ENCODE data around the gene CHRD.

DNA sequence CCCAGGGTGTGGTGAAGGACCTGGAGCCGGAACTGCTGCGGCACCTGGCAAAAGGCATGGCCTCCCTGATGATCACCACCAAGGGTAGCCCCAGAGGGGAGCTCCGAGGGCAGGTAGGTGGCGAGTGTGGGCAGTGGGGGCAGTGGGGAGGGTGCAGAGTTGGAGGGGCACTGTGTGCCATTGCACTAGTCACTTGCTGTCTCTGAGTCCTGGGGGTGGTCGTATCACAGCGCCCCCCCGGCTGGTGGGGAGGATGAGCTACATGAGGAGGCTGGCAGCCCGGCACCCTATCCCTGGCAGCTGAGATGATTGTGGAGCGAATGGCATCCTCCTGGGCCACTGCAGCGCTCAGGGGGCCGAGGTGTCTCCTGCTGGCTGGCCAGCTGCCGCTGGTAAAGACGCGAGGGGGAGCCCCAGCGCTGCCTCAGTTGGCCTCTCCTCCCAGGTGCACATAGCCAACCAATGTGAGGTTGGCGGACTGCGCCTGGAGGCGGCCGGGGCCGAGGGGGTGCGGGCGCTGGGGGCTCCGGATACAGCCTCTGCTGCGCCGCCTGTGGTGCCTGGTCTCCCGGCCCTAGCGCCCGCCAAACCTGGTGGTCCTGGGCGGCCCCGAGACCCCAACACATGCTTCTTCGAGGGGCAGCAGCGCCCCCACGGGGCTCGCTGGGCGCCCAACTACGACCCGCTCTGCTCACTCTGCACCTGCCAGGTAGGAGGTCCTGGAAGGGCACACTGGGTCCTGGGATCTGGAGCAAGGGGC, 6.4 kb downstream of the CHRD start:
- TF ChIP-seq, protein P1, sequence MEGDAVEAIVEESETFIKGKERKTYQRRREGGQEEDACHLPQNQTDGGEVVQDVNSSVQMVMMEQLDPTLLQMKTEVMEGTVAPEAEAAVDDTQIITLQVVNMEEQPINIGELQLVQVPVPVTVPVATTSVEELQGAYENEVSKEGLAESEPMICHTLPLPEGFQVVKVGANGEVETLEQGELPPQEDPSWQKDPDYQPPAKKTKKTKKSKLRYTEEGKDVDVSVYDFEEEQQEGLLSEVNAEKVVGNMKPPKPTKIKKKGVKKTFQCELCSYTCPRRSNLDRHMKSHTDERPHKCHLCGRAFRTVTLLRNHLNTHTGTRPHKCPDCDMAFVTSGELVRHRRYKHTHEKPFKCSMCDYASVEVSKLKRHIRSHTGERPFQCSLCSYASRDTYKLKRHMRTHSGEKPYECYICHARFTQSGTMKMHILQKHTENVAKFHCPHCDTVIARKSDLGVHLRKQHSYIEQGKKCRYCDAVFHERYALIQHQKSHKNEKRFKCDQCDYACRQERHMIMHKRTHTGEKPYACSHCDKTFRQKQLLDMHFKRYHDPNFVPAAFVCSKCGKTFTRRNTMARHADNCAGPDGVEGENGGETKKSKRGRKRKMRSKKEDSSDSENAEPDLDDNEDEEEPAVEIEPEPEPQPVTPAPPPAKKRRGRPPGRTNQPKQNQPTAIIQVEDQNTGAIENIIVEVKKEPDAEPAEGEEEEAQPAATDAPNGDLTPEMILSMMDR (IDR thresholded peaks at IDR 0.05), result no peak
- TF ChIP-seq POLR2A (IDR thresholded peaks at IDR 0.05), result no peak

Measured in stomach (tissue), 4 donors.